HG03139 (cell line): Measurements from ENCODE around the gene MKLN1.
"Not testable (repeated sequence)": the region's sequence is repeated elsewhere in the genome, so short reads cannot be mapped to it uniquely, and the experiment has no call there.

Source experiments
- ATAC-seq: cut with Tn5 transposase; IDR thresholded peaks from one replicate; pipeline ENCODE4 v1.9.1; 2021; ENCODE audit not compliant: unreplicated experiment

MKLN1 gene

GRCh38 chr7:131513245-131514061 is 185.8 kb downstream of the MKLN1 start:
- peak; percentile 90 for ATAC-seq

- not testable (repeated sequence) for ATAC-seq
These were observed 187.8 kb downstream of the MKLN1 start for GRCh38 chr7:131515471-131515870.

DNA sequence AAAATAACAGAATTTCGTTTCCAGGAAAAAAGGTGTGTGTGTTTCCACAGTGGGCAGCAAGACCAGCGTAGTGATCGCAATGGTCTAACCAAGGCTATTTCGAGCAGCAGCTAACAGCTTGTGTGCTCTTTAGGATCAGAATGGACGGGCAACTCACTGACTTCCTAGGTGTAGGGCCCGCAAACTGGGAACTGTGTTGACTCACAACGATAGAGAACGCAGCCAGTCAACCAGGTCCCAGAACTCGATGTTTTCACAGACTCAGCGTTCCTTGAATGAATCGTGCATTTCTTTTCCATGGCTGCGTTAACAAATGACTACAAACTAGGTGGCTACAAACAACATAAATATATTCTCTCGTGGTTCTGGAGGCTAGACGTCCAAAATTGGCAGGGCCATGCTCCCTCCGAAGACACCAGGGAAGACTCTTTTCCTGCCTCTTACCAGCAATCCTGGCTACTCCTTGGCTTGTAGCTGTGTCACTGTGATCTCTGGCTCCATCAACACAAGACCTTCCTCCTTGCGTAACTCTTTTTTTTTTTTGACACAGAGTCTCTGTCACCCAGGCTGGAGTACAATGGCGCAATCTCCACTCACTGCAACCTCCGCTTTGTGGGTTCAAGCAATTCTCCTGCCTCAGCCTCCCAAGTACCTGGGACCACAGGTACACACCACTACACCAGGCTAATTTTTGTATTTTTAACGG is 189.7 kb downstream of the MKLN1 start:
- ATAC-seq: no peak

DNA sequence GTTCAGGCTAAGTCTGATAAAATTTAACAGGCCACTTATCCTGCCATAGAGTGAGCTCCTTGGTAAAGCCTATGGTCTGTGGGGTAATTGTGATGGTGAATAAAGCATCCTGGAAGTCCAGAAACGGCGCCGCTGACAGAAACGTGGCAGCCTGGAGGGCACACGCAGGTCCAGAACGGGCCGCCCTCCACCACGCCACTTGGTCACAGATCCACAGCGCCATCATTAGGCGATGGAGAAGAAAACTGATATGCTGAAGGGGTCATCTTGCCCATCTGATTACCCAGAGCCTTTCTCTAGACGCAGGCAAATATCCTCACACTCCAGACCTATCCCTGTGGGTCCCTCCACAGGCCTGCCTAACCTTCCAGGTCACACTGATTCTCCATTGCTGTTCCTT is 190.9 kb downstream of the MKLN1 start:
- ATAC-seq: no peak

DNA sequence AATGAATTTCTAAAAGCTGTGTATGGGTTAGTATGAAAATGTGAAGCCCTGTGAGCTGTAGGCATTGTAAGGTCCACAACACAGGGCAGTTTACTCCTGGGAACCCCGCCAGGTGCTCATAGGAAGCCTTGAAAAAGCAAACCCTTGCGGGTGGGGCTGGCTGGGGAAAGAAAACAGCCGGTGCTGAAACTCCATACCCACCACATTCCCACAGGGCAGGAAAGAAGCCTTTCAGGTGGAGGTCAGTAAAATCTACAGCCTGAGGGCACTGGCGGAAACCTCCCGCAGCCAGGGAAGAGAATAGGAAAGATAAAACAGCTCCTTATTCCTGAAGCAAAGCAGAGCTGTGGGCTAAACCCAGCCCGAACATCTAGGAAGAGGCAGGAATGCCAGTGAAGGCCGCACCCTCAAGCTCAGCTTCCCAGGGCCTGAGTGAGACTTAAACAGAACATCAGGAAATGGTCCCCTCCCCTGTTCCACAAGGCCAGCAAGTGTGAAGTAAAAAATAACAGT is 194.0 kb downstream of the MKLN1 start:
- no peak for ATAC-seq

DNA sequence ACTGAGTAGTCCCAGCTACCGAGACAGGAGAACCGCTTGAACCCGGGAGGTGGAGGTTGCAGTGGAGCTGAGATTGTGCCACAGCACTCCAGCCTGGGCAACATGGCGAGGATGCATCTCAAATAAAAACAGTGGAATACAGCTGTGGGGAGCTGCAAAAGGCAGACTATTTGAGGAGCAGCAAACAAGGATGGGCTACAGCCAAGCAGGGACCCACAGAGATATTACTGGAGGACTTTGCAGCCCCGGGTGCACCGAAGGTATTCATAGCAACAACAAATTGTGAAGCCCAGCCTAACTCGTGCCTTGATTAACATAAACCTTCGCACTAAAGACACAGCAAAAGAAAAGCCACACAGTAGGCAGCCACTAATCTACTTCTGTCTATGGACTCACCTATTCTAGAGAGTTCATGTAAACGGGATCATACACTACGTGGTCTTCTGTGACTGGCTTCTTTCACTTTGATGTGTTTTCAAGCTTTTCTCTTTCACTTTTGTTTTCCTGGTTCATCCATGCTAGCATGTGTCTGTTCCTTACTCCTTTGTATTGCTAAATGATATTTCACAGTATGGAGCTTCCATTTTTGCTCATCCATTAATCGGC is 194.8 kb downstream of the MKLN1 start:
- no peak for ATAC-seq

DNA sequence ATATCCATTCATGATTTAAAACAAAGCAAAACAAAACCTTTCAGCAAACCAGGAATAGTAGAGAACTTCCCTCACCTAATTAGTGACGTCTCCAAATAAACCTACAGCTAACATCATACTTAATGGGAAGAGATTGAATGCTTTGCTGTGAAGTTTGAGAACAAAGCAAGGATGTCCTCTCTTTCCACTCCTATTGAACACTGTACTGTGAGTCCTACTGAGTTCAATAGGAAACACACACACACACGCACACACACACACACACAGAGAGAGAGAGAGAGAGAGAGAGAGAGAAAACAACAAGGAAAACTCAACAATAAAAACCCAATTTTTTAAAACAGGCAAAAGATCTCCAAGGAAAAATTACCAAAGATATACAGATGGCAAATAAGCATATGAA is 196.4 kb downstream of the MKLN1 start:
- ATAC-seq: no peak

DNA sequence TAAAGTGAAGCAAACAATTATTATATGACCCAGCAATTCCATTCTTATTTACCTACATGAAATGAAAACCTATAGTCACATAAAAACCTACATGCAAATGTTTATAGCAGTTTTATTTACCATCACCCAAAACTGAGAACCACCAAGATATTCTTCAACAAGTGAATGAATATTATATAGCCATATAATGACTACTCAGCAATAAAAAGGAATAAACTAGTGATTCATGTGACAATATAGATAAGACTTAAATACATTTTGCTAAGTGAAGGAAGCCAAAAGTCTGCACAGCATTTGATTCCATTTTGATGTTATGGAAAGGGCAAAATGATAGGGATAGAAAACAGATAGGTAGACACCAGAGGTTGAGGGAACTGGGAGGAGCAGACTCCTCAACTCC is 197.0 kb downstream of the MKLN1 start:
- no peak for ATAC-seq

- ATAC-seq: no peak
These were observed 198.1 kb downstream of the MKLN1 start for GRCh38 chr7:131525820-131526219.

- no peak for ATAC-seq
These were observed 199.8 kb downstream of the MKLN1 start for GRCh38 chr7:131527456-131527855.

GRCh38 chr7:131529179-131529578 is 201.5 kb downstream of the MKLN1 start:
- no peak for ATAC-seq

DNA sequence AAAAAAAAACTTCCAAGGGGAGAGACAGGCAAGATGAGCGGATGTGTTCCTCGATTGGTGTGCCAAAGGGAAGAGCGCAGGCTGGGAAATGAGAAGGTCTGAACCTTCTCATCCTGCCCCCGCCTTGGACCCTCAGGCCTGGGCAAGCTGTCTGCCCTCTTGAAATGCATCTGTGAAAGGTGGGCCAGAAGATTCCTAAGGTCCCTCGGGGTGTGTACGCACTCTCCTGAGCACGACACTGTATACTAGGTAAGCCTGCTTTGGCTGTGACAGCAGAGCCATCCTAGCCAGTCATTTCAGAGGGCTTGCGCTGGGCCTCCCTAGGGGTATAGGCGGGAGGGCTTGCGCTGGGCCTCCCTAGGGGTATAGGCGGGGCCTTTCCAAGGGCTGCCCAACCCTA is 201.9 kb downstream of the MKLN1 start:
- no peak for ATAC-seq

- no peak for ATAC-seq
These were observed 202.5 kb downstream of the MKLN1 start for GRCh38 chr7:131530137-131530536.

- ATAC-seq: no peak
These were observed 205.0 kb downstream of the MKLN1 start for GRCh38 chr7:131532570-131533091.

GRCh38 chr7:131533151-131533559 is 205.5 kb downstream of the MKLN1 start:
- ATAC-seq: no peak

DNA sequence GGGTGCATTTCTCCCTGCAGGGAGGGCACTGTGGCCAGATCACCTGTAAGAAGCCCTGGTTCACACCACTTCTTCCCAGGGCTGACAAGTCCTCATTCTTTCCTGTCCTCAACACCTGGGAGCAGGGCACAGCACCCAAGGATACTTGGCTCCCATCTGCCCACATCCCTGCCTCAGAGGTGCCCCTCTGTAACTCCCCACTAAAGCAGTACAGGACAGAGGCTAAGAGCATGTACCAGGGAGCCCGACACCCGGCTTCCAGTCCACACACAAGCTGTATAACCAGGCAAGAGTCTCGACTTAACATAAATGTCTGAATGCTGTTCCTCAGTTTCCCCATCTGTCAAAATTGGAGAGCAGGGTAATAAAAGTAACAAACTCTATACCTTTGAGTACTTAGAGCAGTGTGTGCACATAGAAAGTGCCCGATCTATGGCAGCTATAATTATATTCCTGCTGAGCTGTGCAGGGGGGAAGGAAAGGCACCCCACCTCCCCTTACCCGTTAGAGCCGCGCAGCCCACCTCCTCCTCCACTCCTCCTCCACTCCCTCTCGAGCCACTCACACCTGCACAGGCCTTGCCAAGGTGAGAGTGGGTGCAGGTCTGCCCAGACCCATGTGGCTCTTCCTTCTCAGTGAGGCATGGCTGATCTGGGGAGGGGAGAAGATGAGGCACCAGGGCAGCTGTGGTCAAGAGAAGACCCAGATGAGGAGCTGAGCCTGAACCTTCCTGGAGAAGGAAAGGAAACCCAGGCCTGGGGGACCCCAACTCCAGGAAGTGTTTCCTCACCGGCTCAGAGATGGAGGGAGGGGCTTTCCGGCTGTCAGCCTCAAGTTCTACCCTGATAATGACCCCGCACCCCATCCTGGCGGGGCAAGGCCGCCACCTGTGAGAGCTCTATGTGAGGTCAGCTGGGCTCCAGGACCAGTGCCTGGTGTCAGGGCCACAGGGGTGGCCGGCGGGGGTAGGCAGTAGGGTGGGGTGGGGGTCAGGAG is 206.2 kb downstream of the MKLN1 start:
- no peak for ATAC-seq

GRCh38 chr7:131536361-131536849 is 208.7 kb downstream of the MKLN1 start:
- ATAC-seq: no peak

DNA sequence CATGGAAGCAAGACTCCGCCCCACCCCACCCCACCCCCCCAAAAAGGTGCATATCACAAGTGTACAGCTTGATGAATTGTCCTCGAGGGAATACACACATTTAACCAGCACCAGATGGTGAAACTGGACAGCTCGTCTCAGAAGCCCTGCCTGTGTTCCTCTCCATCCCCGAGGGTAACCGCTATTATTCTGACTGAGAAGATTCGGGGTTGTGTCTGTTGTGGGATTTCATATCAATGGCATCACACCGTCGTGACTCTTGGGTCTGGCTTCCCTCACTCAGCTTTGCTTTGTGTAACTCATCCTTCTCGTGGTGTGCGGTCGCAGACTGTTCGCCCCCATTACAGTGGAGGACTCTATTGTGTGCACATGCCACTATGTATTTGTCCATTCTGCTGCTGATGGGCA is 209.9 kb downstream of the MKLN1 start:
- no peak for ATAC-seq

DNA sequence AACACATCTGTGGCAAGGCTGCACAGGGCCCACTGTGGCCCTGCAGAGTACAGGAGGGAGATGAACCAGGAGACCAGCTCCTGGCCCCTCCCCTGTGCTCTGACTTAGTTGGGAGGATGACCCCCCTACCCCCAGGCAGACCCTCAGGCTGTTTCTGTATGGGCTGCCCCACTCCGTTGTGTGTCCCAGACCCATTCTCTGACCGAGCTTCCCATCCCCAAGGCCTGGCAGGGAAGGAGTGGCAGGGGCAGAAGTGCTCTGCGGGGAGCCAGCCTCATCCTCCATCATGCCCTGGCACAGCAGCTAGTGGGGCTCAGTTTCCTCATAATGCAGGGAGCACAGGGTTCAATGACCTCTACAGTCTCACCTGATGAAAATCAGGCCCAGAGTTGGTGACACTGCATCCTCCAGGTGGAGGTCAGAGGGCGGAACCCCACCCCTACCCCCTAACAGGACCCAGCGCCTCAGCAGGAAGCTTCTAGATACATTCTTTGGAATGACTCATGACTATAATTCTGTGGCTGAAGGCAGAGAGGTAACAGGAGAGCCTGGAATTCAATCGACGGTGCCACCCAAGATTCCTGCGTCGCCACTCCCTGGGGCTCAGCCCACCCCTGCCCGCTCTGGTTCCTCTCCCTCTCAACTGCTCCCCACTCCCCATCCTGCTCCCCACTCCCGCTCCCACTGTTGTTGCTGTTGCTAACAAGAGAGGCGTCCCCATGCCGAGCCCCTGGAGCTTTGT is 210.6 kb downstream of the MKLN1 start:
- ATAC-seq: no peak

DNA sequence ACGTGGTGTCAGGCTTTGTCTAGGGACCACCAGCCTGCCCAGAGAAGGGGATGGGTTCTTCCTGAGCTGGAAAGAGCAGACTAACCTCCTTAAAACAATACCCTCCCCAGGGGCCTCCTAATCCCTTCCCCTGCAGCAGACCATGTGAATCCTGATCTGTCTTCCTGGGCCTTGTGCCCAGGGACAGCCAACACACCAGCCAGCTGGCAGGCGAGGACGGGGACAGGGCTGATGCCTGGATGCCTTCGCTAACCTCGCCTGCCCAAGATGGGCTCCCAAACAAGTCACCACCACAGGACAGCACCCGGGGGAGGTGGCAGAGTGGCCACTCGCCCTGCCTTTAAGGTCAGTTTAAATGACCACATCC is 211.1 kb downstream of the MKLN1 start:
- ATAC-seq: no peak
